Fibroblast of lung (primary cell): ENCODE results near the gene TTC22. TPM values are rescaled to one million over a fixed set of nuclear protein-coding genes. Genes with fewer than 3 reads are reported as not detected.

ENCODE experiments used
- DNase-seq, 2 donors: peaks; one replicate each; pipeline versions ENCODE4 v3.0.0 to v3.0.0-alpha.2; 2010; ENCODE audit warnings: low read depth in 2 of 2
- H2AFZ ChIP-seq: 2 replicates; pipeline ENCODE4 v1.5.1; 2012; ENCODE audit warnings: low read length, control low read depth, inconsistent platforms
- H3K27ac ChIP-seq: 2 replicates; pipeline ENCODE4 v1.5.1; 2011; ENCODE audit warnings: low read length, control low read depth; ENCODE audit not compliant: insufficient read depth
- H3K27me3 ChIP-seq: 2 replicates; pipeline ENCODE4 v1.5.1; 2011; ENCODE audit warnings: mild to moderate bottlenecking, low read length; ENCODE audit not compliant: control insufficient read depth, insufficient read depth
- H3K36me3 ChIP-seq: 2 replicates; pipeline ENCODE4 v1.5.1; 2011; ENCODE audit warnings: low read length; ENCODE audit not compliant: control insufficient read depth, insufficient read depth
- H3K4me1 ChIP-seq: 2 replicates; pipeline ENCODE4 v1.5.1; 2011; ENCODE audit warnings: low read length; ENCODE audit not compliant: control insufficient read depth, insufficient read depth; ENCODE audit errors: extremely low read depth
- H3K4me2 ChIP-seq: 2 replicates; pipeline ENCODE4 v1.5.1; 2011; ENCODE audit warnings: low read length, control low read depth; ENCODE audit not compliant: insufficient read depth; ENCODE audit errors: extremely low read depth
- H3K4me3 ChIP-seq, 4 experiments: fragments of 200-600 bp in 1 of 4; sonication (generic) in 1 of 4; replicated peaks in 1 of 4; 2 replicates each; pipeline ENCODE4 v1.5.1; 2011 to 2016; ENCODE audit warnings: low read length in 4 of 4, low read depth in 3 of 4, mild to moderate bottlenecking in 3 of 4, control low read depth in 2 of 4, inconsistent platforms in 1 of 4, mixed read lengths in 1 of 4; ENCODE audit not compliant: insufficient read depth in 1 of 4; ENCODE audit errors: control extremely low read depth in 1 of 4
- H3K79me2 ChIP-seq: 2 replicates; pipeline ENCODE4 v1.5.1; 2012; ENCODE audit warnings: mild to moderate bottlenecking, low read length, inconsistent platforms; ENCODE audit not compliant: control insufficient read depth, insufficient read depth
- H3K9ac ChIP-seq: 2 replicates; pipeline ENCODE4 v1.5.1; 2011; ENCODE audit warnings: mild to moderate bottlenecking, low read length, control low read depth; ENCODE audit not compliant: insufficient read depth
- H3K9me3 ChIP-seq: 2 replicates; pipeline ENCODE4 v1.5.1; 2012; ENCODE audit warnings: low read depth, low read length; ENCODE audit not compliant: control insufficient read depth, insufficient read depth
- H4K20me1 ChIP-seq: 2 replicates; pipeline ENCODE4 v1.5.1; 2011; ENCODE audit warnings: low read length; ENCODE audit not compliant: control insufficient read depth, insufficient read depth; ENCODE audit errors: extremely low read depth
- EZH2 ChIP-seq: IDR thresholded peaks from 2 replicates; pipeline ENCODE4 v1.5.1; 2012; ENCODE audit warnings: low read length, control low read depth, mild to moderate bottlenecking; ENCODE audit errors: missing control alignments
- polyA plus RNA-seq, 2 donors: library from polyadenylated mRNA; depleted of rRNA in 1 of 2; stranded (reverse) in 1 of 2; unstranded in 1 of 2; fragments of >200 nt; gene quantifications; 2 replicates each; pipeline ENCODE4 v1.2.1, GENCODE V29; 2011 to 2012; ENCODE audit warnings: missing spikeins in 1 of 2
- total RNA-seq: library from RNA; depleted of rRNA; stranded (reverse); fragments of >200 nt; gene quantifications from 2 replicates; pipeline ENCODE4 v1.2.1, GENCODE V29; 2014
- TF ChIP-seq, protein P1 (sequence below), 2 donors: IDR thresholded peaks in 1 of 2; conservative IDR thresholded peaks in 1 of 2; 1 replicate in 1 of 2; 2 replicates in 1 of 2; pipeline ENCODE4 v1.5.1; 2011 to 2012; ENCODE audit warnings: low read length in 2 of 2, control low read depth in 1 of 2, inconsistent platforms in 1 of 2, low read depth in 1 of 2, mild to moderate bottlenecking in 1 of 2

The TTC22 gene
- total and polyA plus RNA-seq, 2 donors (not counting 1 experiment from before 2014, with no cell fraction given): not detected

DNA sequence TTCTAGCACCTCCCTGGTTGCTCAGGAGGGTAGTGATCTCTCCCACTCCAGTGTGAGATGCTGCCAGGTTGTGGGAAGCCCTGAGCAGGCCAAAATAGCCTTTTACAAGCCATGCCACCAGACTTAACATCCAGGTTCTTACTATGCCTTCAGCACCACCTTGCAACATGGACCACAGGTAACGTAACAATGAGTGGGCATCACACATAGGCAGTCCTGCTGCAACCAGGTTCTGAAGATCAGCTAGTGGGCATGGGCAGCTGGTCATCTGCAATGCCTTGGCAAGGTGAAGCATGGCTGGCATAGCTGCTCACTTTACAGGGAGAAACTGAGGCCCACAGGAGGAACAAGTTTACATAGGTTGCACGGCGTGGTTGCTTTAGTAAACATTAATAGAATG, 45.2 kb upstream of the TTC22 start:
- TF ChIP-seq, protein P1, sequence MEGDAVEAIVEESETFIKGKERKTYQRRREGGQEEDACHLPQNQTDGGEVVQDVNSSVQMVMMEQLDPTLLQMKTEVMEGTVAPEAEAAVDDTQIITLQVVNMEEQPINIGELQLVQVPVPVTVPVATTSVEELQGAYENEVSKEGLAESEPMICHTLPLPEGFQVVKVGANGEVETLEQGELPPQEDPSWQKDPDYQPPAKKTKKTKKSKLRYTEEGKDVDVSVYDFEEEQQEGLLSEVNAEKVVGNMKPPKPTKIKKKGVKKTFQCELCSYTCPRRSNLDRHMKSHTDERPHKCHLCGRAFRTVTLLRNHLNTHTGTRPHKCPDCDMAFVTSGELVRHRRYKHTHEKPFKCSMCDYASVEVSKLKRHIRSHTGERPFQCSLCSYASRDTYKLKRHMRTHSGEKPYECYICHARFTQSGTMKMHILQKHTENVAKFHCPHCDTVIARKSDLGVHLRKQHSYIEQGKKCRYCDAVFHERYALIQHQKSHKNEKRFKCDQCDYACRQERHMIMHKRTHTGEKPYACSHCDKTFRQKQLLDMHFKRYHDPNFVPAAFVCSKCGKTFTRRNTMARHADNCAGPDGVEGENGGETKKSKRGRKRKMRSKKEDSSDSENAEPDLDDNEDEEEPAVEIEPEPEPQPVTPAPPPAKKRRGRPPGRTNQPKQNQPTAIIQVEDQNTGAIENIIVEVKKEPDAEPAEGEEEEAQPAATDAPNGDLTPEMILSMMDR (conservative IDR thresholded peaks at IDR 0.05 in 1 of 2, IDR thresholded peaks at IDR 0.05 in 1 of 2; ENCODE audit: low read depth in 1 of 2, low read length in 2 of 2): no peak
- no peak for TF ChIP-seq EZH2
- H3K4me1 ChIP-seq: peaks cover 5% of the 10 kb centered on the region
- H3K27ac ChIP-seq: no peak overlapping the region
- no peak overlapping the region for H3K9ac ChIP-seq
- H3K9me3 ChIP-seq: no peaks in the 10 kb centered on the region
- H4K20me1 ChIP-seq: no peaks in the 10 kb centered on the region
- no peak overlapping the region for H3K4me3 ChIP-seq
- H2AFZ ChIP-seq: no peak overlapping the region
- no peak overlapping the region for H3K4me2 ChIP-seq
- no peak for DNase-seq
- H3K36me3 ChIP-seq: peaks cover 7% of the 10 kb centered on the region
- no peaks in the 10 kb centered on the region for H3K79me2 ChIP-seq
- H3K27me3 ChIP-seq: no peaks in the 10 kb centered on the region

DNA sequence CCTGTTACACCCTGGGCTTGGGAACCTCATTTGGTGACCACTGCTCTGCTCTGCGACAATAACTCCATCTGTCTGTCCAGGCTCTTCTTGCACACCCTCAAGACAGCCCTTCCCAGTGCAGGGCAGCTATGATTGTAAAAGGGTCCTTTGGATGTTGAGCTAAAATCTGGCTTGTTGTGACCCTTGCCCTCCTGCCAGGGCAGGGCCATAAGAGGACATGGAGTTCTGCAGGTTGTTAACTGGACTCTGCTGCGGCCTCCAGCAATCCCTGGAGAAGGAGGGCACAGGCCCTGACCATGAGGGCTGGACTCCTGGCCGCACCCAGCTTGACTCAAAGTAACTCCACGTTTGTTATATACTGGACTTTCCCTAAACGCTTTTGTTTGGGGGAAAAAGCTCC, 44.6 kb upstream of the TTC22 start:
- no peak overlapping the region for H3K4me3 ChIP-seq
- no peaks in the 10 kb centered on the region for H4K20me1 ChIP-seq

DNA sequence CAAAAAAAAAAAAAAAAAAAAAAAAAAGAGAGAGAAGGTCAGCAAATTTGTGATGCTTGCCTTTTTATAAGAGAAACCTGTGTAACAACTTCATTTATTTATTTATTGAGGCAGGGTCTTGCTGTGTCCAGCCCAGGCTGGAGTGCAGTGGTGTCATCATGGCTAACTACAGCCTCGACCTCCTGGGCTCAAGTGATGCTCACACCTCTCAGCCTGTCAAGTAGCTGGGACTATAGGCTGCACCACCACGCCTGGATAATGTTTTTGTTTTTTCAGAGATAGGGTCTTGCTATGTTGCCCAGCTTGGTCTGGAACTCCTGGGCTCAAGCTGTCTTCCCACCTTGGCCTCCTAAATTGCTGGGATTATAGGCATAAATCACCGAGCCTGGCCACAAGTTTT, 43.4 kb upstream of the TTC22 start:
- Histone ChIP-seq H3K9ac (no peak overlapping the region), H3K36me3 (peaks cover 3% of the 10 kb centered on the region), H3K4me3 (no peak overlapping the region), H3K79me2 (no peaks in the 10 kb centered on the region), H3K27me3 (no peaks in the 10 kb centered on the region), H4K20me1 (no peaks in the 10 kb centered on the region), H3K4me1 (no peaks in the 10 kb centered on the region), H2AFZ (no peak overlapping the region), H3K4me2 (no peak overlapping the region), H3K9me3 (no peaks in the 10 kb centered on the region), H3K27ac (no peak overlapping the region)
- DNase-seq: no peak
- no peak for TF ChIP-seq EZH2

More for the DNA sequence above, 44.6 kb upstream of the TTC22 start:
- no peaks in the 10 kb centered on the region for H3K27me3 ChIP-seq
- H3K4me2 ChIP-seq: no peak overlapping the region
- no peak overlapping the region for H2AFZ ChIP-seq
- H3K36me3 ChIP-seq: peaks cover 5% of the 10 kb centered on the region
- no peak for DNase-seq
- no peak overlapping the region for H3K27ac ChIP-seq
- no peaks in the 10 kb centered on the region for H3K79me2 ChIP-seq
- H3K9ac ChIP-seq: no peak overlapping the region
- peaks cover 2% of the 10 kb centered on the region for H3K4me1 ChIP-seq
- TF ChIP-seq, protein P1 (conservative IDR thresholded peaks at IDR 0.05 in 1 of 2, IDR thresholded peaks at IDR 0.05 in 1 of 2; ENCODE audit: low read depth in 1 of 2, low read length in 2 of 2): no peak
- no peak for TF ChIP-seq EZH2
- no peaks in the 10 kb centered on the region for H3K9me3 ChIP-seq
